SHP77 (cell line): ENCODE measurements around the gene EIF4E.
"Not testable (repeated sequence)": the region's sequence is repeated elsewhere in the genome, so short reads cannot be mapped to it uniquely, and the experiment has no call there.

Source experiments
- DNase-seq, 2 experiments: peaks; one replicate each; lab custom pipeline; 2025; lab: John Stamatoyannopoulos, UW

EIF4E gene

DNA sequence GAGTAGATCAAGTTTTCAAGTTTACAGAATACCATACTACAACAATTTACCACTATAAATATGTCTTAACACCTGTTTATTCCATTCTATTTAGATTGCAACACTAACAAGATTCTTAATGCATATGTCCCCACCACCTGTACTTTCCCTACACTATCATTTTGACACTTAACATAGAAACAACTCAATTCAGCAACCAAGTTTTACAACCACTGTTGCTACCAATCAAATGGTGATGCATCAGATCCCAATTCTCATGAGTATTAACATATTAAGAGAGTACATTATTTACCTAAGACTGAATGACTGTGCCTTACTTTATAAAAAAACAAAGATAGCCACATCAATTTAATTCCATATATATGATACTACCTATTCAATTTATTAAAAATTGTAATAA lies 49.4 kb downstream of the EIF4E start:
- no peak for DNase-seq

- DNase-seq = no peak
Measured at GRCh38 chr4:98873059-98873458, 55.9 kb downstream of the EIF4E start.

DNA sequence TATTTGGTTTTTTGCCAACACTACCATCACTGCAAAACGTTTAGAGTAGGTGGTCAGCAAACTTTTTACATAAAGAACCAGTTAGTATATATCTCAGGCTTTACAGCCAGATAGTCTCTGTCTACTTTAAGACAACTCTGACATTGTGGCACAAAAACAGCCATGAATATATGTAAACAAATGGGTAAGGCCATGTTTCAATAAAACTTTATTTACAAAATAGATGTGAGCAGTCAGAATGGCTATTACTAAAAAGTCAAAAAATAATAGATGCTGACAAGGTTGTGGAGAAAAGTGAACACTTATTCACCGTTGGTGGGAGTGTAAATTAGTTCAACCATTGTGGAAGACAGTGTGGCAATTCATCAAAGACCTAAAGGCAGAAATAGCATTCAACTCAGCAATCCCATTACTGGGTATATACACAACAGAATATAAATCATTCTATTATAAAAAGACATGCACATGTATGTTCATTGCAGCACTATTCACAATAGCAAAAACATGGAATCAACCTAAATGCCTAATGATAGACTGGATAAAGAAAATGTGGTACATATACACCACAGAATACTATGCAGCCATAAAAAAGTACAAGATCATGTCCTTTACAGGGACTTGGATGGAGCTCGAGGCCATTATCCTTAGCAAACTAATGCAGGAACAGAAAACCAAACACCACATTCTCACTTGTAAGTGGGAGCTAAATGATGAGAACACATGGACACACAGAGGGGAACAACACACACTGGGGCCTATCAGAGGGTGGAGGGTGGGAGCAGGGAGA lies 56.6 kb downstream of the EIF4E start:
- not testable (repeated sequence) for DNase-seq

GRCh38 chr4:98867648-98868047 lies 61.3 kb downstream of the EIF4E start:
- no peak for DNase-seq

- no peak for DNase-seq
Measured at GRCh38 chr4:98865059-98865458, 63.9 kb downstream of the EIF4E start.

- no peak for DNase-seq
Measured at GRCh38 chr4:98864560-98864959, 64.4 kb downstream of the EIF4E start.

GRCh38 chr4:98862371-98862770 lies 66.6 kb downstream of the EIF4E start:
- DNase-seq = no peak

DNA sequence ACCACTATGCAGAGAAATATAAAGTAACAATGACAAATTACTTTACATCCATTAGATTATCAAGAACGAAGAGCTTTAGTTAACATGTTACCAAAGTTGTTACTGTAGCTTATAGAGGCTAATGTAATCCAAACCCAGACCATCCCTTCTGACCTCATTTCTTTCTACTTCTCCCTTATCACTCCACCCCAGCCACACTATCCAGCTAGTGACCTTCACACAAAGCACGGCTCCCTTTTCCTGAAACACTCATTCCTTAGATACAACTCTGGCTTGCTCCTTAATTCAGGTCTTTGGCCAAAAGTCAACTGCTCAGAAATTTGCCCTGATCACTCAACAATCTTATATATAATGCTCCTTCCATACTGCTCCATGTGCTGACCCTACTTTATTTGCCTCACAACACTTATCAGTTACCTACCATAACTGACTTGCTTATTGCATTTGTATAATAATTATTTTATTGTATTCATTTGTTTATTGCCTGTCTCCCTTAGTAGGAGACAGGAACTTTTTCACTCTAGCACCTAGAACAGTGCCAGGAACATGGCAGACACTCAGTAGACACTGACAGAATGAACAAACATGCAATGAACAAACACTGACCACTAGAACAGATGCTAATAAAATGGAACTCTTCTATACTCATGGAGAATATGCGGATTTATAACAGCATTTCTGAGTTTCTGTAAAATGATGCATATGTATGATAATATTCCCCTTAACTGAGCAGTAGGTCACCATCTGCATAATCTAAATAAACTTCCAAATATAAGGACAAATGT lies 67.6 kb downstream of the EIF4E start:
- DNase-seq = no peak

DNA sequence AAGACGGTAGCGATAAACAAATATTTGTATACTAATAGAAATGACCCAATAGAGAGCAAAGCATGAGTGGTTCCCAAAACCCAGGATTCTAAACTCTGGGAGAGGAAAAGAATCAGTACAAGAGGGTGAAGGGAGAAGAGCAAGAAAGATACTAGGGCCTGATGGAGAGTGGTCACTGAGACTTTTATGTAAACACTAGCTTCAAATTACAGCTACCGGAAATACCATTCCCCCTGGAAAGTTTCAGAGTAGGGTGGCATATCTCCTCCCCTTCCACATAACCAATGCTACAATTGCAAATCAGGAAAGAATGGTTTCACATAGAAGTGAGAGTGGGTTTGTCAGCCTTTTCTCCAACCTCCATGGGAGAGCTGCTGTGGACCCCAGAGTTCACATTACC lies 77.1 kb downstream of the EIF4E start:
- DNase-seq = no peak

- DNase-seq = no peak
Measured at GRCh38 chr4:98850937-98851336, 78.0 kb downstream of the EIF4E start.

GRCh38 chr4:98848448-98848847 lies 80.5 kb downstream of the EIF4E start:
- DNase-seq = no peak

- DNase-seq = no peak
Measured at GRCh38 chr4:98845960-98846359, 83.0 kb downstream of the EIF4E start.

DNA sequence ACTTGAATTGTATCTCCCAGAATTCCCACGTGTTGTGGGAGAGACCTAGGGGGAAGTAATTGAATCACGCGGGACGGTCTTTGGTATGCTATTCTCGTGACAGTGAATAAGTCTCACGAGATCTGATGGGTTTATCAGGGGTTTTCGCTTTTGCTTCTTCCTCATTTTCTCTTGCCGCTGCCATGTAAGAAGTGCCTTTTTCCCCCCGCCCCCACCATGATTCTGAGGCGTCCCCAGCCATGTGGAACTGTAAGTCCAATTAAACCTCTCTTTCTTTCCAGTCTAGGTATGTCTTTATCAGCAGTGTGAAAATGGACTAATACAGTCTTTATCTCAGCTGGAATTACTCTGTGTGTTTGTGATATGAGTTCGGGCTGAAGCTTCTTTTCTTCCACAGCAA lies 86.0 kb downstream of the EIF4E start:
- DNase-seq = not testable (repeated sequence)

- DNase-seq = no peak
Measured at GRCh38 chr4:98838977-98839618, 89.8 kb downstream of the EIF4E start.

GRCh38 chr4:98838531-98838930 lies 90.4 kb downstream of the EIF4E start:
- no peak for DNase-seq

- DNase-seq = no peak
Measured at GRCh38 chr4:98833384-98833783, 95.5 kb downstream of the EIF4E start.

DNA sequence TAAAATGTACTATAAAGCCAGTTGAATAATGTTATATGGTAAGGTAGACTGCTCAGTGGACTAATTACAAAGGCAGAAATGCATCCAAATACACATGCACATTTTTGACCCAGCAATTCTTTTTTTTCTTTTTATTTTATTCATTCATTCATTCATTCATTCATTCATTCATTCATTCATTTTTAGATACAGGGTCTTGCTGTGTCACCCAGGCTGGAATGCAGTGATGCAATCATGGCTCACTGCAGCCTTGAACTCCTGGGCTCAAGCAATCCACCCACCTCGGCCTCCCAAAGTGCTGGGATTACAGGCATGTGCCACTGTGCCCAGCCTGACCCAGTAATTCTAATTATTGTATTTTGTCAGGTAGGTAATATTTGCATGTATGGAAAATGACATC lies 97.9 kb downstream of the EIF4E start:
- not testable (repeated sequence) for DNase-seq
